GM19328 (cell line): Measurements from ENCODE around the gene FOXO6.

Source experiments
- ATAC-seq: cut with Tn5 transposase; IDR thresholded peaks from one replicate; pipeline ENCODE4 v1.9.1; 2021; ENCODE audit warnings: mild to moderate bottlenecking, moderate library complexity; ENCODE audit not compliant: unreplicated experiment

The FOXO6 gene

DNA sequence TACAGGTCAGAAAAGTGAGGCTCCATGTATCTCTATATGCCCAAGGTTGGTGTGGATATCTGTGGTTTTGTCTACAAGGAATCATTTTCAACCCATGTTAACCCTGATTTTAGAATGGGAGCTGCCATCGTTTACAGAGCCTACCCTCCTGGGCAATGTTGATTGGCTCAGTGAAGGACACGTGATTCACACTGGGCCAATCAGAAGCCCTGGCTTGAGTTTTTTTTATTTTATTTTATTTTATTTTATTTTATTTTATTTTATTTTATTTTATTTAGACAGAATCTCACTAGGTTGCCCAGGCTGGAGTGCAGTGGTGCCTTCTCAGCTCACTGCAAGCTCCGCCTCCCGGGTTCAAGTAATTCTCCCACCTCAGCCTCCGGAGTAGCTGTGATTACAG lies 35.8 kb downstream of the FOXO6 start:
- no peak for ATAC-seq

DNA sequence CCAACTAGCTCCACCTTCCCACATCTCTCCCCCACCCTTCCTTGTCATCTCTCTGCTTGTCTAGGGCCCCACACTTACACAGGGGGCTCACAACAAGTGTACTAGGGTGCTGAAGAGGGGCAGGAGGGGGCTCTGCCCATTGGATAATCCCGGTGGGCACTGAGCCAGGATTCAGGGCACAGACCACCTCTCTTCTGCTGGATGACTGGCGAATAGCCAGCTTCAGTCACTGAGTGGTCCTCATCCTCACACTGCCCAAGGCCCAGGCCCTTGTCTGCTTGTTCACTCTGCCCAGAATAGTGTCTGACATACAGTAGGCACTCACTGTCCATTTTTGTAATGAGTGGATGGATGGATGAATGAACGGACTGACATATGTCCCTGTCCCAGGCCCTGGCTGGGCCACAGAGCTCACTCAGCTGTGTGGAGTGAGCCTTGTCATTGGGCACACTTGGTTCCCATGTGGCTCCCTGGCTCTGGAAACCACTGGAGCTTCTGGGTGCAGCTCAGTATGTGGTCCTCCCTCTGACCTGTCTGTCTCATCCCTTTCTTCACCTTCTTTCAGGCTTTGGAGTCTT lies 36.6 kb downstream of the FOXO6 start:
- no peak for ATAC-seq

- ATAC-seq: no peak
Observed at GRCh38 chr1:41399145-41399795, 38.0 kb downstream of the FOXO6 start.

DNA sequence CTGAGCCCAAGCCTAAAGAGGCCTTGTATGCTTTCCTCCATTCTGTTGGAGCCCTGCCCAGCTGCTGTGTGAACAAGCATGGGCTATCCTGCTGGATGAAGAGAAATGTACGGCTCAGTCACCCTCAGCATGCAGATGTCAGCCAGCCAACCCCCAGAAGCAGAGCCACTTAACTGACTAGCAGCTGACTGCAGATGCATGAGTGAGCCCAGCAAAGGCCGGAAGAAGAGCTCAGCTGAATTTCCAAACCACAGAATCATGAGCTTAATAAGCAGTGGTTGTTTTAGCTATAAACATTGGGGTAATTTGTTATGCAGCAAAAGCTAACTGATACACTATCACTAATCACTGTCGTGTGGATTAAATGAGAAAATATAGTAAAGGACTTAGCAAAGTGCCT lies 39.0 kb downstream of the FOXO6 start:
- no peak for ATAC-seq

GRCh38 chr1:41401899-41402298 lies 40.7 kb downstream of the FOXO6 start:
- no peak for ATAC-seq

DNA sequence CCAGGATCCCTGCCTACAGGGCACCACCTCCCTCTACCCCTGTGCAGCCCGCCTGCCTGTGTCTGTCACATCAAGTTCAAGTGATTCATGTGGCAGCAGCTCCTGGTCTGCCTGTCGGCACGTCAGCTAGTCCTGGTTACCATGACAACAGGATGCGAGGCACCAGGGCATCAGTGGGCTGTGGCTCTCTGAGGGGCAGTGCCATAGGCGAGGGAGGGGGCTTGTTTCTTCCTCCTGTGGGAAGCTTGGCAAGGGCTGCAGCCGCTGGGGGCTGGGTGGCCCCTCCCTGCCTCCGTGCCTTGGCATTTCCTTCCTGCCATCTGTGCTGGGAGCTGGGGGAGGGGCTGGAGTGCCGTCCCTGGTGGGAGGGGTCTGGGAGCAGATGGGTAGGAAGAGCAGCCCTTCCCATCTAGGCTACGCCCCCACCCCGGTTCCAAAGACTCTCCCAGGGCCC lies 43.1 kb downstream of the FOXO6 start:
- no peak for ATAC-seq

DNA sequence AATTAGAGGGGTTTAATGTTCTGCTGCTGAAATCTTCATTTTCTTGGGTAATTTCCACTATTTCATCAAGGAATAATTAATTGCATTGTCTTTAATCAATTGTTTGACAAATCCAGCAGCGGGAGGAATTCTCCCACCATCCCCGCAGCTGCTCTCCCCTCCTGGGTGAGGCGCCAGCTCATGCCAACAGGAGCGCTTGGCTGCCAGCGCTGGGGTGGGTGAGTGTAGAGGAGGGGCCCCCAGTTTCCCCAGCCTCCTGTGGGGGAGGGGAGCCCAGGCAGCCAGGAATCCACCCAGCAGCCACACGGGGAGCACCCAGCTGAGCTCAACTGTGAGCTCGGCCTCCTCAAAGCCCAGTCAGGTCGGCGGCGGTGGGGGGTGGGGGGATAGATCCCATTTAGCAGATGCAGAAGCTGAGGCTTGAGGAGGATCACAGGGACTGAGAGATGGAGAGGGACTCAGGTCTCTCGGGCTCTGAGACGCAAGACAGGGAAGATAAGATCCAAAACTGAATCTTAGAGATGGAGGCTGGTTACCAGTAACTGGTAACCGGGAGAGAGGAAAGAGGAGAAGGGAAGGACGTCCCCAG lies 46.5 kb downstream of the FOXO6 start:
- ATAC-seq: no peak

DNA sequence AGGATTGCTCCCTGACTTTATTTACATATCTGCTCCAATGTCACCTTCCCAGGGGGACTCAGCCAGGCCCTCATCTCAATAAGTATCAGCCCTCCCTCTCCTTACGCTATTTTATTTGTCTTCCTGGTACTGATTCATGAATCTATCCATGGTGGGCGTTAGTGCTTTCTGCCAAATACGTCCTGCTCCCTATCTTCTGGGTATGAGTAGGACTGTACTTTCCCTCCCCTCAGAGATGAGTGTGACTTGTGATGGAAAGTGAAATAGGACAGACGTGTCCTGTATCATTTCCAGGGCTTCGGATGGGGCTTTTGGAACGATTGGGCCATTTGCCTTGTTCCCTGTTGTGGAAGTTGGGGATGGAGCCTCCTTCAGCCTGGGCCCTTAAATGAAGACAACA lies 47.5 kb downstream of the FOXO6 start:
- ATAC-seq: no peak

DNA sequence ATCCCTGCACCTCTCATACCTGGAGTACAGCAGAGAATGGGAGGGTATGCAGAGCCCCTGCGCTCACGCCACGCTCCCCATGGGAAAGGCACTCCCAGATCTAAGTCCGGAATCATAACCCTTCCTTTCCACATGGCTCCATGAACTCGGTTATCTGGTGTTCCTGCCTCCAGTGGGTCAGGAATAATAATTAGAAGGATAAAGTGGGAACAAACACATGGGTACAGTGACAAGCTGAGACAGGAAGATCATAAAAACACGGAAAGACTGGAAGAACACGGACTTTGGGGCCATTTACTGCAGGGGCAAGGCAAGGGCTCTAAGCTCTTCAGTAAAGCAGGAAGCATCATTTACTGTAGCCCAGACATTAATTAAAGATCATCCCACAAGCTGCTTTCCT lies 48.6 kb downstream of the FOXO6 start:
- no peak for ATAC-seq

DNA sequence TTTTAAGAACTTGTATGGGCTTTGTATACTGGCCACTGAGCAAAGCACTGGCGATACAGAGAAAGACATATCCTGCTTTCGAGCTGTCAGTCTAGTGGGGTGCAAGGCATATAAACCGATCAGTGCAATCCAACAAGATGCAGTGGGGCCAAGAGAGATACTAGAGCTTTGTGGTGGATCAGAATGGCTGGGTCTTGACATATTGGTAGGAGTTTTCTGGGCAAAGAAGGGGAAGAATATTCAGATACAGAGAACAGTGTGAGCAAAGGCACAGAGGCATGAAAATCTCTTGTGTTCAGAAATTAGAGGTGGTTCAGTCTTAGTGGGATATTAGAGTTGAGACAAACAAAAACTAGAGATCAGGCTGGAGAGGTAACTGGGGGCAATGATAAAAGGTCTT lies 49.2 kb downstream of the FOXO6 start:
- ATAC-seq: no peak

DNA sequence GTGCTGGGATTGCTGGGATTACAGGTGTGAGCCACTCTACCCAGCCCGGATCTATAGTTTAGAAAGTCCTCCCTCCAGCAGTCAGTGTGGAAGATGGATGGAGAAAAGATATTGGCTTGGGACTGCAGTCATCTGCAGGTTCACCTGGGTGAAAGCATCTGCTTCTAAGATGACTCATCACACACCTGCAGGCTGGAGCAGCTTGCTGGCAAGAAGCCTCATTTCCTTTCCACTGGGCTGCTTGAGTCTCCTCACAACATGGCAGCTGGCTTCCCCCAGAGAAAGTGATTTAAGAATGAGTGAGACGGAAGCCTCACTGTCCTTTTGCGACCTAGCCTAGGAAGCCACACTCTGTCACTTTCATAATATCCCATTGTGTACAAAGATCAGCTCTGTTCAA lies 50.0 kb downstream of the FOXO6 start:
- no peak for ATAC-seq

- ATAC-seq: no peak
Observed at GRCh38 chr1:41412748-41413147, 51.5 kb downstream of the FOXO6 start.

GRCh38 chr1:41413748-41414281 lies 52.6 kb downstream of the FOXO6 start:
- no peak for ATAC-seq

DNA sequence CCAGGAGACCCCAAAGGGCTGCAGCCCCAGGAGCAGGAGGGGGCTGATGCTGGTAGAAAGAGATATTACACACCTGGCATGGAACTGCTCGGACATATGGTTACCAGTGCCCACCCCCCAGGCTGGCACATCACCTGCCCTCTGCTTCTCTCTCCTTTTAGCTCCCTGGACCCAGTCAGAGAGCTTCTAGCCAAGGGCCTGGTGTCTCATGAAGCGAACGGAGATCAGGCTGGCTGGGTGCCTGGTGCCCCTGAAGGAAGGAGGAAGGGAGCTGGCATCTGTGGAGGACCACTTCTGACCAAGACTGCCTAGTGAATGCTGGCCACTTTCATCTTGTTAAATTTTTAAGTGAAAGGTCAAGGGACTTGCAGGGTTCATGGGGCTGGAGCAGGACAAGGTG lies 53.1 kb downstream of the FOXO6 start:
- no peak for ATAC-seq

DNA sequence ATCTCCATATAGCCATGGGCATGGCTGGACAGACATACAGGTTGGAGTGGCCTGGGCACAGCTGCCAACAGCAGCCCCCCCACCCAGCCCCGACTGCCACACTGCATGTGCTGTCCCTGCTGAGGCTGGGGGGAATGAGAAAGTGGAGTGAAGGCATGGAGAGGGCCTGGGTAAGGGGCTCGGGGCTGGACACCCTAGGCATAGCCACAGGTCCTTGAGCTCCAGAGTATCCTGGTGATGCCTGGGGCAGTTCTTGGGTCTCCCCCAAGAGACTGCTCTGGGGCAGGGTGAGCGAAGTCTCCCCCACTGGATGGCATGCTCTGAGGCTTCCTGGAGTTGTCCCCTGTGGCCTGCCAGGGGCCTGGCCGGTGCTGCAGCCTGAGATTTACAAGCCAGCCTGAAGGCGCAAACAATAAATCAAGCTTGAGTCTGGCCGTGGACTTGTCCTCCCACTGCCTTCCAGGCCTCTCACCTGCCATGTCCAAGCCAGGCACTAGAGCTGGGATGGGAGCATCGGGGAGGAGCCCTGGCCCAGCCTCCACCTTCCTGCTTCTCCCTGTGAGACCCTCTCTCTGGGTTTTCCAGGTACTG lies 53.6 kb downstream of the FOXO6 start:
- ATAC-seq: no peak

GRCh38 chr1:41416081-41416480 lies 54.8 kb downstream of the FOXO6 start:
- ATAC-seq: no peak

- no peak for ATAC-seq
Observed at GRCh38 chr1:41416552-41417334, 55.5 kb downstream of the FOXO6 start.

DNA sequence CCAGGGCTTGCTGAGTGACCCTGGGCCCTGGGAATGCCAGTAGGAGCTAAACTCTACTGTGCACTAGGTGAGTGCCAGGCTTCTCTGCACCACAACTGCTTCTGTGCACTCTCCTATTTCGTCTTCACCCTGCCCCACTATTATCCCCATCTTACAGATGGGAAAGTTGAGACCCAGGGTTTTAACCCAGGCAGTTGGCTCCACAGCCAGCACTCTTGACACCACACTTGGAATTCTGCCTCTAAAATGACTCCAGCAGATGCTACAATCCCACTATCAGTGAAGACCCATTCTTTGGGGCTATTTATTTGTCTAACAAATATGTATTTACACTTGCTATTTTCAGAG lies 56.1 kb downstream of the FOXO6 start:
- ATAC-seq: no peak

GRCh38 chr1:41417746-41418145 lies 56.5 kb downstream of the FOXO6 start:
- ATAC-seq: no peak

DNA sequence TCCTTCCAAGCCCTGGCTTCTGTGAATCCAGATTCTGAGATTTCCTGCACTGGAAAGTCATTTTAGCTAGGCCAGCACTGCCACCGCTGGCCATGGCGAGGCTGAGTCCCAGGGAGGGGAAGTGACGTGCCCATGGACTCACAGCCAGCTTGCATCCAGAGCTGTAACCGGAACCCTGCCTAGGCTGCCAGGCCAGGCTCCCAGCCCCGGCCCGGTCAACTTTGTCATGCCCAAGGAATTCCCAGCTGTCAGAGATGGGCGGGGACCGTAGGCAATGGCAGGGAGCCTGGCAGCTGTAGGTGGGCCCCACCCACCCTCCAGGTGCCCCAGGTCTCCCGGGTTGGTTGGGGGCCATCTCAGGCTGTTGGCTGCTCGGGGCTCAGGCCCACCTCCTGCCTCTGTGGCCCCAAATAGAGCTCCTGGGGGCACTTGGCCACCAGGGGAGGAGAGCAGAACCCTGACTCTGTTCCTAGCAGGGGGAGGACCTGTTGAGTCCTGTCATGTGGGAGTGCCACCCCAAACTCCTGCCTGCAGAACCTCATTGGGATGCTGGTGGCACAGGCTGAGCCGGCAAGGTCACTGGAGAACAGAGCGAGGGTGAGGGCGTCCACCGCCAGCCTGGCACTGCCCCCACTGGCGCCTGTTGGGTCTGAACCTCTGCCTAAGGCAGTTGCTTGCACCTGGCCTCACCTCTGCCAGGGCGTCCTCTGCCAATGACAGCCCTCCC lies 57.8 kb downstream of the FOXO6 start:
- no peak for ATAC-seq
